Esophagus (tissue), 2 donors: ENCODE measurements around the gene OR52L1. TPM values are rescaled to one million over a fixed set of nuclear protein-coding genes. Genes with fewer than 3 reads are reported as not detected.

ENCODE experiments used
- H3K27ac ChIP-seq, 2 donors: one replicate each; pipeline ENCODE4 v1.5.1; 2013; ENCODE audit warnings: low read depth in 2 of 2, mild to moderate bottlenecking in 2 of 2, inconsistent platforms in 1 of 2, low read length in 1 of 2, moderate library complexity in 1 of 2
- H3K27me3 ChIP-seq, 2 donors: one replicate each; pipeline ENCODE4 v1.6.1; 2013; ENCODE audit warnings: low read length in 2 of 2, control low read depth in 1 of 2, mild to moderate bottlenecking in 1 of 2; ENCODE audit not compliant: insufficient read depth in 2 of 2, control insufficient read depth in 1 of 2
- H3K36me3 ChIP-seq, 2 donors: one replicate each; pipeline ENCODE4 v1.6.1; 2013; ENCODE audit warnings: low read length in 1 of 2; ENCODE audit not compliant: control insufficient read depth in 2 of 2, insufficient read depth in 2 of 2
- H3K4me1 ChIP-seq, 2 donors: one replicate each; pipeline ENCODE4 v1.6.1; 2013; ENCODE audit warnings: low read length in 1 of 2; ENCODE audit not compliant: control insufficient read depth in 2 of 2, insufficient read depth in 2 of 2
- H3K4me3 ChIP-seq, 2 donors: one replicate each; pipeline ENCODE4 v1.5.1; 2013; ENCODE audit warnings: low read length in 2 of 2, mild to moderate bottlenecking in 2 of 2, low read depth in 1 of 2, moderate library complexity in 1 of 2
- H3K9me3 ChIP-seq, 2 donors: one replicate each; pipeline ENCODE4 v1.6.1; 2013; ENCODE audit warnings: mild to moderate bottlenecking in 2 of 2, low read depth in 1 of 2, low read length in 1 of 2, moderate library complexity in 1 of 2; ENCODE audit not compliant: control insufficient read depth in 2 of 2, insufficient read depth in 1 of 2
- WGBS, 2 donors: extraction: QIAGEN DNeasy Blood & Tissue Kit; methylation state at CpG; one replicate each; pipeline ENCODE4 v1.1.7; 2013; 5-methylcytosine and 5-hydroxymethylcytosine counted together
- polyA plus RNA-seq, 2 donors: library from polyadenylated mRNA; stranded (reverse); fragments of 200-250 nt; gene quantifications; one replicate each; pipeline ENCODE4 v1.2.3, GENCODE V29; 2013
- donor health status: healthy with polysubstance abuse.
- donor health status: Bipolar disorder and iron deficiency.

Gene OR52L1
- polyA plus RNA-seq, 2 donors: not detected

- peaks cover 0 to 3% of the 10 kb centered on the region in 2 donors for H3K9me3 ChIP-seq
Observed at GRCh38 chr11:6002202-6002699, 15.5 kb upstream of the OR52L1 start.

GRCh38 chr11:5994791-5995190 lies 8.0 kb upstream of the OR52L1 start:
- no peaks in the 10 kb centered on the region for H3K4me1 ChIP-seq
- H3K36me3 ChIP-seq: no peaks in the 10 kb centered on the region
- no peak overlapping the region for H3K27ac ChIP-seq
- no peak overlapping the region for H3K4me3 ChIP-seq
- WGBS, 2 donors: 84 to 89% methylated on average over 14 of the region's 14 CpGs
- peaks cover 0 to 4% of the 10 kb centered on the region in 2 donors for H3K9me3 ChIP-seq
- no peaks in the 10 kb centered on the region for H3K27me3 ChIP-seq

More at GRCh38 chr11:6002202-6002699, 15.5 kb upstream of the OR52L1 start:
- Histone ChIP-seq H3K27ac (no peak overlapping the region), H3K36me3 (no peaks in the 10 kb centered on the region), H3K27me3 (no peaks in the 10 kb centered on the region), H3K4me3 (no peak overlapping the region), H3K4me1 (no peaks in the 10 kb centered on the region)
- 69 to 71% methylated on average over 7 of the region's 7 CpGs for WGBS, 2 donors

- Histone ChIP-seq H3K27me3 (no peaks in the 10 kb centered on the region), H3K4me3 (no peak overlapping the region), H3K9me3 (peaks cover 0 to 4% of the 10 kb centered on the region in 2 donors), H3K4me1 (no peaks in the 10 kb centered on the region), H3K36me3 (no peaks in the 10 kb centered on the region), H3K27ac (no peak overlapping the region)
- WGBS, 2 donors: 46 to 49% methylated on average over 3 of the region's 3 CpGs
Observed at GRCh38 chr11:5992604-5993251, 5.9 kb upstream of the OR52L1 start.

GRCh38 chr11:5992150-5992549 lies 5.4 kb upstream of the OR52L1 start:
- no peaks in the 10 kb centered on the region for H3K36me3 ChIP-seq
- WGBS, 2 donors: 62 to 65% methylated on average over 3 of the region's 3 CpGs

GRCh38 chr11:5989203-5989602 lies 2.4 kb upstream of the OR52L1 start:
- H3K27ac ChIP-seq: no peak overlapping the region
- H3K4me3 ChIP-seq: no peak overlapping the region
- no peaks in the 10 kb centered on the region for H3K36me3 ChIP-seq
- no peaks in the 10 kb centered on the region for H3K27me3 ChIP-seq
- H3K9me3 ChIP-seq: no peaks in the 10 kb centered on the region
- WGBS, 2 donors: 63 to 68% methylated on average over 4 of the region's 4 CpGs
- H3K4me1 ChIP-seq: no peaks in the 10 kb centered on the region

More at GRCh38 chr11:5992150-5992549, 5.4 kb upstream of the OR52L1 start:
- peaks cover 0 to 4% of the 10 kb centered on the region in 2 donors for H3K9me3 ChIP-seq
- H3K27ac ChIP-seq: no peak overlapping the region
- H3K27me3 ChIP-seq: no peaks in the 10 kb centered on the region
- no peak overlapping the region for H3K4me3 ChIP-seq
- no peaks in the 10 kb centered on the region for H3K4me1 ChIP-seq

GRCh38 chr11:5983443-5983842 lies 3.3 kb downstream of the OR52L1 start:
- Histone ChIP-seq H3K27me3 (no peaks in the 10 kb centered on the region), H3K27ac (no peak overlapping the region), H3K4me1 (no peaks in the 10 kb centered on the region), H3K9me3 (peaks cover 0 to 7% of the 10 kb centered on the region in 2 donors), H3K36me3 (no peaks in the 10 kb centered on the region), H3K4me3 (no peak overlapping the region)
- WGBS, 2 donors: 35 to 38% methylated on average over 1 of the region's 1 CpG

GRCh38 chr11:5973530-5973929 lies 13.3 kb downstream of the OR52L1 start:
- H3K36me3 ChIP-seq: no peaks in the 10 kb centered on the region
- no peaks in the 10 kb centered on the region for H3K4me1 ChIP-seq
- H3K9me3 ChIP-seq: no peaks in the 10 kb centered on the region
- WGBS, 2 donors: 57 to 76% methylated on average over 1 of the region's 1 CpG
- H3K4me3 ChIP-seq: no peak overlapping the region
- H3K27ac ChIP-seq: no peak overlapping the region
- no peaks in the 10 kb centered on the region for H3K27me3 ChIP-seq

- Histone ChIP-seq H3K4me1 (no peaks in the 10 kb centered on the region), H3K4me3 (no peak within 1 kb of the TSS), H3K27ac (no peak within 1 kb of the TSS), H3K27me3 (no peaks in the 10 kb centered on the region), H3K36me3 (no peaks in the 10 kb centered on the region), H3K9me3 (no peaks in the 10 kb centered on the region)
Observed at GRCh38 chr11:5968394-5968793, 18.4 kb downstream of the OR52L1 start, which contains the start of gene OR56A5. TSS of gene OR56A5 (minus strand) at chr11:5968494. CDS start at chr11:5968494, 0 bp downstream.

GRCh38 chr11:5967708-5968107 lies 19.1 kb downstream of the OR52L1 start:
- Histone ChIP-seq H3K4me1 (no peaks in the 10 kb centered on the region), H3K4me3 (no peak overlapping the region), H3K9me3 (no peaks in the 10 kb centered on the region), H3K27me3 (no peaks in the 10 kb centered on the region), H3K36me3 (no peaks in the 10 kb centered on the region), H3K27ac (no peak overlapping the region)
- 59 to 61% methylated on average over 3 of the region's 3 CpGs for WGBS, 2 donors

GRCh38 chr11:5966958-5967357 lies 19.8 kb downstream of the OR52L1 start:
- H3K27me3 ChIP-seq: no peaks in the 10 kb centered on the region
- H3K4me1 ChIP-seq: no peaks in the 10 kb centered on the region
- H3K9me3 ChIP-seq: no peaks in the 10 kb centered on the region
- no peak overlapping the region for H3K4me3 ChIP-seq
- no peaks in the 10 kb centered on the region for H3K36me3 ChIP-seq
- H3K27ac ChIP-seq: no peak overlapping the region
- 58 to 61% methylated on average over 2 of the region's 2 CpGs for WGBS, 2 donors
